WTC11 (cell line): ENCODE results near the gene SIGLEC12. TPM values are rescaled to one million over a fixed set of nuclear protein-coding genes. Genes with fewer than 3 reads are reported as not detected.

ENCODE experiments used
- ATAC-seq: fragments of 200-7000 bp; cut with Tn5 transposase; 2 replicates; pipeline ENCODE4 v1.10.0; 2021; ENCODE audit warnings: mild to moderate bottlenecking, moderate library complexity
- CTCF ChIA-PET: fragments of 300-600 bp; sonication (Branson Sonifier 250); formaldehyde crosslinking; loops from one replicate; lab custom pipeline; 2021; ENCODE audit warnings: antibody characterized with exemption; lab: Charles Lee
- POLR2A ChIA-PET: fragments of 350-600 bp; sonication (Branson Sonifier 250); formaldehyde crosslinking; loops from one replicate; lab custom pipeline; 2021; ENCODE audit warnings: antibody characterized with exemption; lab: Charles Lee
- DNase-seq: peaks from one replicate; pipeline ENCODE4 v3.0.0; 2021; ENCODE audit warnings: low spot score
- H3K27ac Mint-ChIP-seq: 2 replicates; pipeline ENCODE4 v1.8.0; 2021; ENCODE audit warnings: mixed read lengths
- H3K27me3 Mint-ChIP-seq: 2 replicates; pipeline ENCODE4 v1.8.0; 2021; ENCODE audit warnings: low read depth, mild to moderate bottlenecking, moderate library complexity, mixed read lengths
- H3K36me3 Mint-ChIP-seq: 2 replicates; pipeline ENCODE4 v1.8.0; 2021; ENCODE audit warnings: mixed read lengths
- H3K4me1 Mint-ChIP-seq: 2 replicates; pipeline ENCODE4 v1.8.0; 2022; ENCODE audit warnings: mixed read lengths
- H3K4me3 Mint-ChIP-seq: 2 replicates; pipeline ENCODE4 v1.8.0; 2021; ENCODE audit warnings: mild to moderate bottlenecking, moderate library complexity, mixed read lengths
- H3K9me3 Mint-ChIP-seq: 2 replicates; pipeline ENCODE4 v1.8.0; 2021; ENCODE audit warnings: mixed read lengths
- ATF3 ChIP-seq: sonication (generic); formaldehyde crosslinking; conservative IDR thresholded peaks from 2 replicates; pipeline ENCODE4 v1.8.1; 2022; ENCODE audit warnings: mild to moderate bottlenecking, missing genetic modification reagents
- CREM ChIP-seq: sonication (generic); formaldehyde crosslinking; IDR thresholded peaks from 2 replicates; pipeline ENCODE4 v1.8.1; 2022; ENCODE audit warnings: mild to moderate bottlenecking, missing genetic modification reagents, moderate library complexity
- FOXJ3 ChIP-seq: sonication (generic); formaldehyde crosslinking; IDR thresholded peaks from 2 replicates; pipeline ENCODE4 v1.9.0; 2021; ENCODE audit warnings: missing genetic modification reagents, mild to moderate bottlenecking, borderline replicate concordance
- FOXP4 ChIP-seq: sonication (generic); formaldehyde crosslinking; IDR thresholded peaks from 2 replicates; pipeline ENCODE4 v1.8.0; 2022; ENCODE audit warnings: mild to moderate bottlenecking, missing genetic modification reagents
- GABPB1 ChIP-seq: sonication (generic); formaldehyde crosslinking; IDR thresholded peaks from 2 replicates; pipeline ENCODE4 v1.8.1; 2023; ENCODE audit warnings: mild to moderate bottlenecking, missing genetic modification reagents
- HMGA2 ChIP-seq: fragments of 250-450 bp; sonication (Bioruptor Pico); IDR thresholded peaks from 2 replicates; pipeline ENCODE4 v1.4.0; 2021; ENCODE audit warnings: mild to moderate bottlenecking, moderate library complexity
- MXD4 ChIP-seq: fragments of 250-450 bp; sonication (Bioruptor Pico); IDR thresholded peaks from 2 replicates; pipeline ENCODE4 v1.8.0; 2021; ENCODE audit warnings: mild to moderate bottlenecking, moderate library complexity, borderline replicate concordance
- NFE2L1 ChIP-seq: sonication (generic); formaldehyde crosslinking; IDR thresholded peaks from 2 replicates; pipeline ENCODE4 v1.8.1; 2023; ENCODE audit warnings: missing genetic modification reagents
- NR2C2 ChIP-seq: sonication (generic); formaldehyde crosslinking; IDR thresholded peaks from 2 replicates; pipeline ENCODE4 v1.8.0; 2022; ENCODE audit warnings: mild to moderate bottlenecking, missing genetic modification reagents
- OVOL2 ChIP-seq: fragments of 250-450 bp; sonication (Bioruptor Pico); IDR thresholded peaks from 2 replicates; pipeline ENCODE4 v1.9.0; 2021; ENCODE audit warnings: mild to moderate bottlenecking, borderline replicate concordance
- TCF7 ChIP-seq: sonication (generic); formaldehyde crosslinking; IDR thresholded peaks from 2 replicates; pipeline ENCODE4 v1.8.0; 2022; ENCODE audit warnings: mild to moderate bottlenecking, low read depth, missing genetic modification reagents, moderate library complexity
- TP53 ChIP-seq: sonication (generic); formaldehyde crosslinking; IDR thresholded peaks from 2 replicates; pipeline ENCODE4 v1.8.1; 2023; ENCODE audit warnings: mild to moderate bottlenecking, missing genetic modification reagents
- ZNF416 ChIP-seq: fragments of 250-450 bp; sonication (Bioruptor Pico); IDR thresholded peaks from 2 replicates; pipeline ENCODE4 v1.9.0; 2021; ENCODE audit warnings: mild to moderate bottlenecking, inconsistent platforms
- ZNF532 ChIP-seq: fragments of 250-450 bp; sonication (Bioruptor Pico); IDR thresholded peaks from 2 replicates; pipeline ENCODE4 v1.9.0; 2021; ENCODE audit warnings: mild to moderate bottlenecking, borderline replicate concordance
- total RNA-seq: library from RNA; stranded (reverse); gene quantifications from 3 replicates; pipeline ENCODE4 v1.2.3, GENCODE V29; 2021
- TF ChIP-seq, protein P1 (sequence below): sonication (generic); formaldehyde crosslinking; IDR thresholded peaks from 2 replicates; pipeline ENCODE4 v1.8.1; 2022; ENCODE audit warnings: mild to moderate bottlenecking, missing genetic modification reagents, moderate library complexity, borderline replicate concordance
- TF ChIP-seq, protein P2 (sequence below): sonication (generic); formaldehyde crosslinking; IDR thresholded peaks from 2 replicates; pipeline ENCODE4 v1.8.1; 2023; ENCODE audit warnings: mild to moderate bottlenecking, missing genetic modification reagents, moderate library complexity
- TF ChIP-seq, protein P3 (sequence below): fragments of 250-450 bp; sonication (Bioruptor Pico); IDR thresholded peaks from 2 replicates; pipeline ENCODE4 v1.9.0; 2021; ENCODE audit warnings: mild to moderate bottlenecking
- TF ChIP-seq, protein P4 (sequence below): fragments of 250-450 bp; sonication (Bioruptor Pico); conservative IDR thresholded peaks from 2 replicates; pipeline ENCODE4 v1.9.0; 2021; ENCODE audit warnings: mild to moderate bottlenecking

SIGLEC12 gene
- total RNA-seq, 1 experiment from 2014 or later, result not detected

DNA sequence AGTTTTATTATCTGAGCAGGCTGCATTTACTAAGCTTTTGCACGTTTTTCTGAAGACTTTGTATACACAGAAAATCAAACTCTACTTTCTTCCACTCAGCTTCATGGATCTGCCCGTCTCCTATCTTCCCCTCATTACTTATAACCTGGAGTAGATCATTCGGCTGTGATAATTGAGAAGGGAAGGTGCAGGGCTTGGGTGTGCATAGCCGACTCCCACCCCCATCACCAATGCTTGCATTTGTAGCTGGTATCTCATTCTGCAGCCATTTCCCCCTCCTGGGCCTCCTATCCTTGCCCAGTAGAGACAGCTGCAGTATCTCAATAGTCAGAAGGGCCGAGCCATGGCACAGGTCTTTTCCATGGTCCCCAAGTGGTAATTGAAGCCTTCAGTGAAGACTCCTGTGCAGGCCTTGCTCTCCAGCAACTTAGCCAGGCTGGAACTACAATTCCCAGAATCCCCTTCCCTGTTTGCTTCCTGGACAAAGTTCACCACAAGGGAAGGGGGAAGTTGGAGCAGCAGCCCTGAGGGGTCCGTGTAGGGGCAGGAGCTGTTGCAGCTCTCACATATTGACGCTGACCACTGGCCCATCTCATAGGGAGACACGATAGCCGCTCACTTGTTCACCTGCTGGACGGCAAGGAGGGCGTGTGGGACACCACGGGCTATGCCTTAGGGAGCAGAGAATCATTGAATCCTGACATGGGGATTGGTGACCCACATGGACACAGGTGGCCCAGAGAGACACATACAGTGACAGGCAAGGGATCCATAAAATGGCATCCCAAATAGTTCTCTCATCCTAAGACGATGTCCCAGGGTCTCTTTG, 41.2 kb downstream of the SIGLEC12 start:
- DNase-seq (peak; percentile 44), ATAC-seq (peak; percentile 70)
- Mint-ChIP-seq H3K4me1 (0 out of 2 replicates have a peak, but pooled peaks cover 2% of the 10 kb centered on the region), H3K27ac (no peak overlapping the region), H3K4me3 (peak overlapping the region; percentile 62), H3K9me3 (peaks cover 4% of the 10 kb centered on the region; the same call in 1 of the 2 replicates), H3K36me3 (no peaks in the 10 kb centered on the region), H3K27me3 (peaks cover 36% of the 10 kb centered on the region)
- POLR2A ChIA-PET, result no interaction called here
- CTCF ChIA-PET, result interaction anchor here (0.7 to 1.4 kb wide), 5 partner anchors 21 to 201 kb away, joined by 3 to 8 read pairs (median 6); no protein-coding TSS in a partner anchor
- TF ChIP-seq ATF3 (CRISPR knock-in tag) (no peak), NR2C2 (CRISPR knock-in tag) (peak; percentile 100), FOXJ3 (CRISPR knock-in tag) (no peak), HMGA2 (CRISPR knock-in tag) (no peak), TCF7 (CRISPR knock-in tag) (no peak), GABPB1 (peak; percentile 80), TP53 (no peak)

DNA sequence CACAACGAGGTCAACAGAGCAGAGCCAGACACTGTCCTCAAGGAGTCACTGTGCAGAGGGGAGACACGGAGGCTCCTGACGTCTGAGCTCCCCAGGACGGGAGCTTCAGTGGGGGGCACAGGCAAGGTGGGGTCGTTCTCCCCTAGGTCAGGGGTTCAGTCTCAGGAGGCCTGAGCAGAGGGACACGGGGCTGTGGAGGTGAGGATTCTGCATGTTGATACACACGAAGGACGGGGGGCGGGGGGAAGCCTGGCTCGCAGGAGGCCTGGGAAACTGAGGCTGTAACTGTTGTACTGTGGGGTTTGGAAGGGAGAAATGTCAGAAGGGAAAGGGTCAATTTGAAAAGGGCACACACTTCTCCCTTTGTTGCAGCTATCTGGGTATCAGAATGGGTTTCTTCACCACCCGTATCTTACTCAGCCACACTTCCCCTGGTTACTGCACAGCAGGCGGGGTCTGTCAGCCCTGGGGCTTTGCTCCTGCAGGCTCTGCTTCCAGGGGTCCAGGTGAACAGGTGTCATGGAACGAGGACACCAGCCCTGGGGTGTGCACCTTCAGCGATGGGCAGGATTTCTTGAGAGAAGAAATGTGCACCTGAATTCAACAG, 42.6 kb downstream of the SIGLEC12 start:
- 0 out of 2 replicates have a peak, but pooled peaks cover 2% of the 10 kb centered on the region for H3K4me1 Mint-ChIP-seq
- no peak for DNase-seq
- POLR2A ChIA-PET, result no interaction called here
- H3K27me3 Mint-ChIP-seq, result peaks cover 28% of the 10 kb centered on the region
- ATAC-seq, result no peak
- peaks cover 4% of the 10 kb centered on the region; the same call in 1 of the 2 replicates for H3K9me3 Mint-ChIP-seq
- TF ChIP-seq ZNF532 (CRISPR knock-in tag) (no peak), OVOL2 (no peak), CREM (CRISPR knock-in tag) (no peak), ZNF416 (CRISPR knock-in tag) (no peak), MXD4 (no peak), ATF3 (CRISPR knock-in tag) (no peak), NFE2L1 (no peak), FOXP4 (CRISPR knock-in tag) (no peak), NR2C2 (CRISPR knock-in tag) (no peak)
- TF ChIP-seq, protein P1, sequence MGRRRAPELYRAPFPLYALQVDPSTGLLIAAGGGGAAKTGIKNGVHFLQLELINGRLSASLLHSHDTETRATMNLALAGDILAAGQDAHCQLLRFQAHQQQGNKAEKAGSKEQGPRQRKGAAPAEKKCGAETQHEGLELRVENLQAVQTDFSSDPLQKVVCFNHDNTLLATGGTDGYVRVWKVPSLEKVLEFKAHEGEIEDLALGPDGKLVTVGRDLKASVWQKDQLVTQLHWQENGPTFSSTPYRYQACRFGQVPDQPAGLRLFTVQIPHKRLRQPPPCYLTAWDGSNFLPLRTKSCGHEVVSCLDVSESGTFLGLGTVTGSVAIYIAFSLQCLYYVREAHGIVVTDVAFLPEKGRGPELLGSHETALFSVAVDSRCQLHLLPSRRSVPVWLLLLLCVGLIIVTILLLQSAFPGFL, result no peak
- TF ChIP-seq, protein P2, sequence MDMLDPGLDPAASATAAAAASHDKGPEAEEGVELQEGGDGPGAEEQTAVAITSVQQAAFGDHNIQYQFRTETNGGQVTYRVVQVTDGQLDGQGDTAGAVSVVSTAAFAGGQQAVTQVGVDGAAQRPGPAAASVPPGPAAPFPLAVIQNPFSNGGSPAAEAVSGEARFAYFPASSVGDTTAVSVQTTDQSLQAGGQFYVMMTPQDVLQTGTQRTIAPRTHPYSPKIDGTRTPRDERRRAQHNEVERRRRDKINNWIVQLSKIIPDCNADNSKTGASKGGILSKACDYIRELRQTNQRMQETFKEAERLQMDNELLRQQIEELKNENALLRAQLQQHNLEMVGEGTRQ (CRISPR knock-in tag), result no peak
- TF ChIP-seq, protein P3, sequence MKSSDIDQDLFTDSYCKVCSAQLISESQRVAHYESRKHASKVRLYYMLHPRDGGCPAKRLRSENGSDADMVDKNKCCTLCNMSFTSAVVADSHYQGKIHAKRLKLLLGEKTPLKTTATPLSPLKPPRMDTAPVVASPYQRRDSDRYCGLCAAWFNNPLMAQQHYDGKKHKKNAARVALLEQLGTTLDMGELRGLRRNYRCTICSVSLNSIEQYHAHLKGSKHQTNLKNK (CRISPR knock-in tag), result no peak
- TF ChIP-seq, protein P4, sequence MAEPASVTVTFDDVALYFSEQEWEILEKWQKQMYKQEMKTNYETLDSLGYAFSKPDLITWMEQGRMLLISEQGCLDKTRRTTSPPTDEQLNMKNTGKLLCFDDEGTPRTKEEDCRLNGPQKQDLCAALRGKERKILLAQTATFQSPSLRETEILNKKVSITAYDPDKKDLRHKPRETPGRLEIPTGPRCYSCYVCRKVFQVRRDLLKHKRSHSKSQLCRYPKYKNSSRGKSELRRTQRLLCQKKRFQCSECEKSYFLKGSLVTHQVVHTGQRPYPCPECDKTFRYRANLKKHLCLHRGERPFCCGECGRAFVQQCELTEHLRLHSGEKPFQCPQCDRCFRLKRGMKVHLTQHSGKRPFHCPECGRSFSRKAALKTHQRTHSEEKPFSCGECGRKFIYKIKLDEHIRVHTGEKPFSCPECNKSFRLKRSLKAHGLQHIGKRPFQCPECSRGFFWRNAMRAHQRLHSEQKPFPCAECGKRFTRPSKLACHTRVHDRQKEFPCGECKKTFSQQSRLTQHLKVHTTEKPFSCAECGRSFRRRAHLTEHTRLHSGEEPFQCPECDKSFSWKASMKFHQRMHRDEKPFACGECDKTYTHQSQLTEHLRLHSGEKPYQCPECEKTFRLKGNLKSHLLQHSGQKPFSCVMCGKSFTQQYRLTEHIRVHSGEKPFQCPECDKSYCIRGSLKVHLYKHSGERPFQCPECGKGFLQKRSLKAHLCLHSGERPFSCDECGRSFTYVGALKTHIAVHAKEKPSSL, result no peak
- no peak overlapping the region for H3K27ac Mint-ChIP-seq
- H3K36me3 Mint-ChIP-seq, result no peaks in the 10 kb centered on the region
- CTCF ChIA-PET, result interaction anchor here (1.0 kb wide), 1 partner anchor 21 kb away, joined by 3 read pairs; no protein-coding TSS in a partner anchor
- H3K4me3 Mint-ChIP-seq, result no peak overlapping the region
